Astrocyte (in vitro differentiated cells and primary cell): ENCODE measurements around the gene ARF5. TPM values are rescaled to one million over a fixed set of nuclear protein-coding genes. Genes with fewer than 3 reads are reported as not detected.

ENCODE experiments used
- DNase-seq: peaks from one replicate; pipeline ENCODE4 v3.0.0-alpha.2; 2010; ENCODE audit warnings: low read depth
- FAIRE-seq: peaks from 2 replicates; lab custom pipeline; 2011; peaks lifted over from hg19 to GRCh38; lab: Jason Lieb, UNC
- H2AFZ ChIP-seq: 2 replicates; pipeline ENCODE4 v1.6.0; 2012; ENCODE audit warnings: low read depth, low read length, inconsistent platforms
- H3K27ac ChIP-seq: 2 replicates; pipeline ENCODE4 v1.5.1; 2011; ENCODE audit warnings: low read depth, low read length, inconsistent platforms
- H3K27me3 ChIP-seq: 2 replicates; pipeline ENCODE4 v1.6.0; 2011; ENCODE audit warnings: low read length, inconsistent platforms; ENCODE audit not compliant: insufficient read depth
- H3K36me3 ChIP-seq: 2 replicates; pipeline ENCODE4 v1.5.1; 2011; ENCODE audit warnings: low read length, inconsistent platforms; ENCODE audit not compliant: insufficient read depth
- H3K4me1 ChIP-seq: 2 replicates; pipeline ENCODE4 v1.5.1; 2011; ENCODE audit warnings: low read length, inconsistent platforms; ENCODE audit not compliant: insufficient read depth
- H3K4me2 ChIP-seq: 2 replicates; pipeline ENCODE4 v1.6.0; 2012; ENCODE audit warnings: low read length, inconsistent platforms
- H3K4me3 ChIP-seq: 2 replicates; pipeline ENCODE4 v1.5.1; 2011; ENCODE audit warnings: low read depth, mild to moderate bottlenecking, low read length, inconsistent platforms; ENCODE audit not compliant: insufficient read depth
- H3K79me2 ChIP-seq: 2 replicates; pipeline ENCODE4 v1.6.0; 2012; ENCODE audit warnings: mild to moderate bottlenecking, low read length, inconsistent platforms; ENCODE audit not compliant: insufficient read depth
- H3K9ac ChIP-seq: 2 replicates; pipeline ENCODE4 v1.6.0; 2012; ENCODE audit warnings: mild to moderate bottlenecking, low read length, inconsistent platforms
- H3K9me3 ChIP-seq: 2 replicates; pipeline ENCODE4 v1.5.1; 2012; ENCODE audit warnings: low read depth, mild to moderate bottlenecking, low read length, inconsistent platforms; ENCODE audit not compliant: insufficient read depth
- H4K20me1 ChIP-seq: 2 replicates; pipeline ENCODE4 v1.6.0; 2012; ENCODE audit warnings: low read length, inconsistent platforms; ENCODE audit not compliant: insufficient read depth
- H3K27ac Mint-ChIP-seq: one replicate; pipeline ENCODE4 v1.8.0; 2021; ENCODE audit warnings: mild to moderate bottlenecking, mixed read lengths; ENCODE audit not compliant: unreplicated experiment
- H3K27me3 Mint-ChIP-seq: one replicate; pipeline ENCODE4 v1.8.0; 2021; ENCODE audit warnings: low read depth, mixed read lengths; ENCODE audit not compliant: unreplicated experiment
- H3K36me3 Mint-ChIP-seq: one replicate; pipeline ENCODE4 v1.8.0; 2021; ENCODE audit warnings: low read depth, mixed read lengths; ENCODE audit not compliant: unreplicated experiment
- H3K4me1 Mint-ChIP-seq: one replicate; pipeline ENCODE4 v1.8.0; 2021; ENCODE audit warnings: low read depth, mixed read lengths; ENCODE audit not compliant: unreplicated experiment
- H3K4me3 Mint-ChIP-seq: one replicate; pipeline ENCODE4 v1.8.0; 2021; ENCODE audit warnings: mild to moderate bottlenecking, moderate library complexity, mixed read lengths; ENCODE audit not compliant: unreplicated experiment
- H3K9me3 Mint-ChIP-seq: one replicate; pipeline ENCODE4 v1.8.0; 2021; ENCODE audit warnings: mild to moderate bottlenecking, mixed read lengths; ENCODE audit not compliant: unreplicated experiment
- EZH2 ChIP-seq: IDR thresholded peaks from 2 replicates; pipeline ENCODE4 v1.6.1; 2012; ENCODE audit warnings: mild to moderate bottlenecking, low read length, inconsistent platforms; ENCODE audit not compliant: insufficient read depth
- total RNA-seq: library from RNA; stranded (reverse); gene quantifications from 2 replicates; pipeline ENCODE4 v1.2.1, GENCODE V29; 2021
- TF ChIP-seq, protein P1 (sequence below): IDR thresholded peaks from 2 replicates; pipeline ENCODE4 v1.5.1; 2011; ENCODE audit warnings: low read depth, mild to moderate bottlenecking, inconsistent platforms, low read length, moderate library complexity; ENCODE audit not compliant: insufficient read depth

ARF5 gene
- total RNA-seq, 1 donor from 2014 or later: 111 TPM

DNA sequence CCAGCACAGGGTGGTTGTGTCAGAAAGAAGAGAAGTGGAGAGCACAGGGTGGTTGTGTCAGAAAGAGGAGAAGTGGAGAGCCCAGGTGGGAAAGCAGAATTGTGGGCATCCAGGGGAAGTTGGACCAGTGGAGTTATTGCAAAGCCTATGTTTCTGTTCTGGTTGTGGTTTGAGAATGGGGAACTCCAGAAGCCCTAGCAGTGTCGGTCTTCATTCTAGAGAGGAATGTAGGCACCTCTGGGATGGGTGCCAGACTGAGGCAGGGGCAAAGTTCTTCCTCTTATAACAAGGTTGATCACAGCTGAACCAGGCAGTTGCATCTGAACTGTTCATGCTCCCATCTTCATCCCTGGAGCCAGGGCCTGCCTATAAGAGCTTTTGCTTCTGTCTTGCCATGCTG lies 6.3 kb downstream of the ARF5 start:
- Histone ChIP-seq H3K27me3 (no peaks in the 10 kb centered on the region), H3K9ac (no peak overlapping the region), H3K4me2 (no peak overlapping the region), H4K20me1 (peaks cover 6% of the 10 kb centered on the region), H3K27ac (no peak overlapping the region), H3K4me1 (peaks cover 2% of the 10 kb centered on the region), H2AFZ (no peak overlapping the region), H3K4me3 (no peak overlapping the region), H3K9me3 (no peaks in the 10 kb centered on the region), H3K36me3 (peaks cover 3% of the 10 kb centered on the region), H3K79me2 (peaks cover 5% of the 10 kb centered on the region)
- Mint-ChIP-seq H3K4me3 (no peak overlapping the region), H3K9me3 (peaks cover 4% of the 10 kb centered on the region), H3K27ac (no peak overlapping the region), H3K4me1 (peaks cover 5% of the 10 kb centered on the region), H3K36me3 (peaks cover 3% of the 10 kb centered on the region), H3K27me3 (peaks cover 13% of the 10 kb centered on the region)
- FAIRE-seq (no peak), DNase-seq (no peak)
- TF ChIP-seq, protein P1, sequence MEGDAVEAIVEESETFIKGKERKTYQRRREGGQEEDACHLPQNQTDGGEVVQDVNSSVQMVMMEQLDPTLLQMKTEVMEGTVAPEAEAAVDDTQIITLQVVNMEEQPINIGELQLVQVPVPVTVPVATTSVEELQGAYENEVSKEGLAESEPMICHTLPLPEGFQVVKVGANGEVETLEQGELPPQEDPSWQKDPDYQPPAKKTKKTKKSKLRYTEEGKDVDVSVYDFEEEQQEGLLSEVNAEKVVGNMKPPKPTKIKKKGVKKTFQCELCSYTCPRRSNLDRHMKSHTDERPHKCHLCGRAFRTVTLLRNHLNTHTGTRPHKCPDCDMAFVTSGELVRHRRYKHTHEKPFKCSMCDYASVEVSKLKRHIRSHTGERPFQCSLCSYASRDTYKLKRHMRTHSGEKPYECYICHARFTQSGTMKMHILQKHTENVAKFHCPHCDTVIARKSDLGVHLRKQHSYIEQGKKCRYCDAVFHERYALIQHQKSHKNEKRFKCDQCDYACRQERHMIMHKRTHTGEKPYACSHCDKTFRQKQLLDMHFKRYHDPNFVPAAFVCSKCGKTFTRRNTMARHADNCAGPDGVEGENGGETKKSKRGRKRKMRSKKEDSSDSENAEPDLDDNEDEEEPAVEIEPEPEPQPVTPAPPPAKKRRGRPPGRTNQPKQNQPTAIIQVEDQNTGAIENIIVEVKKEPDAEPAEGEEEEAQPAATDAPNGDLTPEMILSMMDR: no peak
- TF ChIP-seq EZH2: no peak

DNA sequence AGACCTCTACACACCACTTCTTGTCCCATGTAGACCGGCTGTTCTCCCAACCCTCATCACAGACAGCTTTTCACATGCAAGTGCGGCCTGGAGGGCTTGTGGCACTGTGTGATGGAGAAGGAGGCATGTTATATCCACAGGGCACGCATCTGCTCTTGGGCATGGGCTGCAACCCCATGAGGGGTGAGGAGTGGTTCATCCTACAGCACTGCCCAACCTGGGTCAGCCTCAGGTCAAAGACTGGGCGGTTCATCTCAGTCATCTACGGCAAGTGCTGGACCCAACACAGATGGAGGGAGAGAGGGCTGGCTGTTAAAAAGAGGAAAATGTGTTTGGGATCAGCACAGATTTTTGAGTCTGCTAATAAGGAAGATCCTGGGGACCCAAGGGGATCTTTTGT lies 7.5 kb downstream of the ARF5 start:
- H3K27ac ChIP-seq: no peak overlapping the region
- FAIRE-seq (no peak), DNase-seq (no peak)
- H3K79me2 ChIP-seq: no peaks in the 10 kb centered on the region
- no peaks in the 10 kb centered on the region for H3K27me3 ChIP-seq
- H3K27me3 Mint-ChIP-seq: peaks cover 16% of the 10 kb centered on the region
- H3K4me1 Mint-ChIP-seq: no peaks in the 10 kb centered on the region
- H3K4me1 ChIP-seq: no peaks in the 10 kb centered on the region
- no peak for TF ChIP-seq EZH2
- TF ChIP-seq, protein P1: no peak
- H2AFZ ChIP-seq: no peak overlapping the region
- H4K20me1 ChIP-seq: no peaks in the 10 kb centered on the region
- H3K9me3 ChIP-seq: no peaks in the 10 kb centered on the region
- no peak overlapping the region for H3K4me3 Mint-ChIP-seq
- H3K36me3 ChIP-seq: peaks cover 1% of the 10 kb centered on the region
- no peak overlapping the region for H3K9ac ChIP-seq
- peaks cover 4% of the 10 kb centered on the region for H3K9me3 Mint-ChIP-seq
- H3K36me3 Mint-ChIP-seq: peaks cover 3% of the 10 kb centered on the region
- no peak overlapping the region for H3K4me3 ChIP-seq
- no peak overlapping the region for H3K4me2 ChIP-seq
- no peak overlapping the region for H3K27ac Mint-ChIP-seq

DNA sequence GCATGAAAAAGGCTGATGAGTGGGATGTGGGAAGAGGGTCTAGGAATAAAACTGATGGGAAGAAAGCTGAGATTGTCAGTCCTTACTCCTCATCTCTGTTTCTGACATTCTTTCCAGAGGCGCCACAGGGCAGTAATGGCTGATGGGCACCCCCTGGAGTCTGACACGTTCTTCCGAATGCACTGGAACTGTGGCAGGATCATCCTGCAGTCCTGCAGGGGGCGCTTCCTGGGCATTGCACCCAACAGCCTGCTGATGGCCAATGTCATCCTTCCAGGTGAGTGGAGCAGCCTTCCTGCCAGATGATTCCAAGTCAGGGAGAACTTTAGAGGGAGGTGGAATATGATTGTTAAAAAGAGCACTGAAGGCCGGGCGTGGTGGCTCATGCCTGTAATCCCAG lies 10.1 kb downstream of the ARF5 start:
- Histone ChIP-seq H3K4me2 (no peak overlapping the region), H3K9ac (no peak overlapping the region), H3K79me2 (no peaks in the 10 kb centered on the region), H3K4me3 (no peak overlapping the region), H3K36me3 (no peaks in the 10 kb centered on the region), H3K4me1 (no peaks in the 10 kb centered on the region), H4K20me1 (no peaks in the 10 kb centered on the region), H3K27ac (no peak overlapping the region), H3K27me3 (peaks cover 3% of the 10 kb centered on the region), H3K9me3 (no peaks in the 10 kb centered on the region), H2AFZ (no peak overlapping the region)
- FAIRE-seq: no peak
- no peak overlapping the region for H3K4me3 Mint-ChIP-seq
- H3K4me1 Mint-ChIP-seq: no peaks in the 10 kb centered on the region
- TF ChIP-seq, protein P1: no peak
- TF ChIP-seq EZH2: no peak
- no peak for DNase-seq
- H3K27ac Mint-ChIP-seq: no peak overlapping the region
- peaks cover 4% of the 10 kb centered on the region for H3K9me3 Mint-ChIP-seq
- H3K36me3 Mint-ChIP-seq: no peaks in the 10 kb centered on the region
- H3K27me3 Mint-ChIP-seq: peaks cover 17% of the 10 kb centered on the region
